DOHH2 (cell line): ENCODE measurements around the gene PRR16.

Source experiments
- EZH2phosphoT487 ChIP-seq: fragments of 200-600 bp; sonication (generic); IDR thresholded peaks from 2 replicates; pipeline ENCODE4 v1.6.1; 2017; ENCODE audit warnings: borderline replicate concordance, mild to moderate bottlenecking, antibody characterized with exemption, low read length, moderate library complexity, mixed read lengths
- TF ChIP-seq, protein P1 (sequence below): fragments of 200-600 bp; sonication (generic); IDR thresholded peaks from one replicate; pipeline ENCODE4 v1.5.1; 2014; ENCODE audit warnings: antibody characterized with exemption, mild to moderate bottlenecking, low read depth, low read length; ENCODE audit not compliant: poor library complexity, severe bottlenecking

DNA sequence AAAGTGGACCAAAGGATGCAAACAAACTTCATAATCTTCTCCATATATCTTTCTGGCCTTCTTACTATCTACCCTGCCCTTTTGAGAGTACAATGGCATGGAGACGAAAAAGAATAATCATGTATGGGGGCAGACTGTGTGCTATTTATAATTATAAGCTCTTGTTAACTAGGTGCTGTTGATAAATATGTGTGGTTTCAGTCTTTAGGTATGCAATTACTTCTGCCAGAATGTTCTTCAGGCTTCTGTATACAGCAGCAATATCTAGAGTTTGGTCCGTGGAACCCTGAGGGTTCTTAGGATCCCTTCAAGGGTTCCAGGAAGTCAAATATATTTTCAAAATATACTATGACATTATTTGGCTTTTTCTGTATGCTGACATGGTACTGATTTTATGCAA is 20.5 kb upstream of the PRR16 start:
- TF ChIP-seq, protein P1, sequence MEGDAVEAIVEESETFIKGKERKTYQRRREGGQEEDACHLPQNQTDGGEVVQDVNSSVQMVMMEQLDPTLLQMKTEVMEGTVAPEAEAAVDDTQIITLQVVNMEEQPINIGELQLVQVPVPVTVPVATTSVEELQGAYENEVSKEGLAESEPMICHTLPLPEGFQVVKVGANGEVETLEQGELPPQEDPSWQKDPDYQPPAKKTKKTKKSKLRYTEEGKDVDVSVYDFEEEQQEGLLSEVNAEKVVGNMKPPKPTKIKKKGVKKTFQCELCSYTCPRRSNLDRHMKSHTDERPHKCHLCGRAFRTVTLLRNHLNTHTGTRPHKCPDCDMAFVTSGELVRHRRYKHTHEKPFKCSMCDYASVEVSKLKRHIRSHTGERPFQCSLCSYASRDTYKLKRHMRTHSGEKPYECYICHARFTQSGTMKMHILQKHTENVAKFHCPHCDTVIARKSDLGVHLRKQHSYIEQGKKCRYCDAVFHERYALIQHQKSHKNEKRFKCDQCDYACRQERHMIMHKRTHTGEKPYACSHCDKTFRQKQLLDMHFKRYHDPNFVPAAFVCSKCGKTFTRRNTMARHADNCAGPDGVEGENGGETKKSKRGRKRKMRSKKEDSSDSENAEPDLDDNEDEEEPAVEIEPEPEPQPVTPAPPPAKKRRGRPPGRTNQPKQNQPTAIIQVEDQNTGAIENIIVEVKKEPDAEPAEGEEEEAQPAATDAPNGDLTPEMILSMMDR, result no peak
- TF ChIP-seq EZH2phosphoT487, result no peak
